Chondrocyte (in vitro differentiated cells): Measurements from ENCODE around the gene WEE1. TPM values are rescaled to one million over a fixed set of nuclear protein-coding genes. Genes with fewer than 3 reads are reported as not detected.

ENCODE experiments used
- DNase-seq: peaks from one replicate; pipeline ENCODE4 v3.0.0; 2021; ENCODE audit warnings: mixed read lengths, low spot score
- H3K27ac Mint-ChIP-seq: one replicate; pipeline ENCODE4 v1.8.0; 2021; ENCODE audit warnings: mild to moderate bottlenecking, moderate library complexity, mixed read lengths; ENCODE audit not compliant: unreplicated experiment
- H3K27me3 Mint-ChIP-seq: 2 replicates; pipeline ENCODE4 v1.8.0; 2021; ENCODE audit warnings: low read depth, mixed read lengths
- H3K36me3 Mint-ChIP-seq: 2 replicates; pipeline ENCODE4 v1.8.0; 2021; ENCODE audit warnings: low read depth, mixed read lengths
- H3K4me1 Mint-ChIP-seq: 2 replicates; pipeline ENCODE4 v1.8.0; 2021; ENCODE audit warnings: low read depth, mild to moderate bottlenecking, mixed read lengths
- H3K4me3 Mint-ChIP-seq: one replicate; pipeline ENCODE4 v1.8.0; 2021; ENCODE audit warnings: mild to moderate bottlenecking, moderate library complexity, mixed read lengths; ENCODE audit not compliant: unreplicated experiment
- H3K9me3 Mint-ChIP-seq: 2 replicates; pipeline ENCODE4 v1.8.0; 2021; ENCODE audit warnings: low read depth, mixed read lengths
- CTCF ChIP-seq: fragments of 200-600 bp; sonication (generic); IDR thresholded peaks from 2 replicates; pipeline ENCODE4 v1.5.0; 2021; ENCODE audit warnings: antibody characterized with exemption, mild to moderate bottlenecking, moderate library complexity
- total RNA-seq: library from RNA; stranded (reverse); gene quantifications from 3 replicates; pipeline ENCODE4 v1.2.1, GENCODE V29; 2021

WEE1 gene
- total RNA-seq, 1 donor from 2014 or later: 17.8 TPM

GRCh38 chr11:9575260-9576240 is 2.1 kb downstream of the WEE1 start:
- Mint-ChIP-seq H3K27me3 (no peaks in the 10 kb centered on the region), H3K4me1 (peaks cover 56% of the 10 kb centered on the region), H3K36me3 (peaks cover 1% of the 10 kb centered on the region), H3K4me3 (peak overlapping the region; percentile 88), H3K9me3 (no peaks in the 10 kb centered on the region), H3K27ac (peak overlapping the region; percentile 82)
- DNase-seq: no peak
- no peak for TF ChIP-seq CTCF

- Mint-ChIP-seq H3K4me3 (peak overlapping the region; percentile 88), H3K27me3 (no peaks in the 10 kb centered on the region), H3K27ac (peak overlapping the region; percentile 82), H3K9me3 (no peaks in the 10 kb centered on the region), H3K36me3 (peaks cover 10% of the 10 kb centered on the region), H3K4me1 (peaks cover 51% of the 10 kb centered on the region)
- no peak for TF ChIP-seq CTCF
- DNase-seq: no peak
These were observed 3.4 kb downstream of the WEE1 start for GRCh38 chr11:9576701-9577381.

- Mint-ChIP-seq H3K36me3 (peaks cover 11% of the 10 kb centered on the region), H3K4me3 (peak overlapping the region; percentile 88), H3K27ac (peak overlapping the region; percentile 82), H3K4me1 (peaks cover 44% of the 10 kb centered on the region), H3K27me3 (no peaks in the 10 kb centered on the region), H3K9me3 (no peaks in the 10 kb centered on the region)
- no peak for DNase-seq
- TF ChIP-seq CTCF: no peak
These were observed 4.1 kb downstream of the WEE1 start for GRCh38 chr11:9577556-9577955.

- Mint-ChIP-seq H3K4me3 (no peak overlapping the region), H3K9me3 (no peaks in the 10 kb centered on the region), H3K27me3 (no peaks in the 10 kb centered on the region), H3K36me3 (peaks cover 19% of the 10 kb centered on the region), H3K4me1 (peaks cover 34% of the 10 kb centered on the region), H3K27ac (no peak overlapping the region)
- TF ChIP-seq CTCF: no peak
- no peak for DNase-seq
These were observed 7.4 kb downstream of the WEE1 start for GRCh38 chr11:9580894-9581293.

GRCh38 chr11:9581556-9582161 is 8.2 kb downstream of the WEE1 start:
- peaks cover 24% of the 10 kb centered on the region for H3K36me3 Mint-ChIP-seq
- no peak for TF ChIP-seq CTCF
- H3K27ac Mint-ChIP-seq: no peak overlapping the region
- H3K4me3 Mint-ChIP-seq: no peak overlapping the region
- peaks cover 27% of the 10 kb centered on the region for H3K4me1 Mint-ChIP-seq
- H3K27me3 Mint-ChIP-seq: no peaks in the 10 kb centered on the region
- H3K9me3 Mint-ChIP-seq: no peaks in the 10 kb centered on the region
- DNase-seq: no peak
